ENCODE results near the gene JAZF1.

JAZF1 gene

GRCh38 chr7:27910326-27910725 is 270.3 kb downstream of the JAZF1 start:
- TF ChIP-seq CTCF (conservative IDR thresholded peaks at IDR 0.05; ENCODE audit: low read depth, low read length): no peak
- no peak overlapping the region for H3K4me3 ChIP-seq (ENCODE audit: low read depth, low read length)
- no peak for DNase-seq (ENCODE audit: low read depth)

GRCh38 chr7:27908534-27909165 is 271.9 kb downstream of the JAZF1 start:
- no peak for DNase-seq (ENCODE audit: low read depth)
- no peak for TF ChIP-seq CTCF (conservative IDR thresholded peaks at IDR 0.05; ENCODE audit: low read depth, low read length)
- no peak overlapping the region for H3K4me3 ChIP-seq (ENCODE audit: low read depth, low read length)

- H3K4me3 ChIP-seq (ENCODE audit: low read depth, low read length): no peak overlapping the region
- TF ChIP-seq CTCF (conservative IDR thresholded peaks at IDR 0.05; ENCODE audit: low read depth, low read length): no peak
- no peak for DNase-seq (ENCODE audit: low read depth)
Observed at GRCh38 chr7:27906385-27907091, 274.1 kb downstream of the JAZF1 start.

- DNase-seq (ENCODE audit: low read depth): no peak
- H3K4me3 ChIP-seq (ENCODE audit: low read depth, low read length): no peak overlapping the region
- TF ChIP-seq CTCF (conservative IDR thresholded peaks at IDR 0.05; ENCODE audit: low read depth, low read length): no peak
Observed at GRCh38 chr7:27905951-27906350, 274.6 kb downstream of the JAZF1 start.

DNA sequence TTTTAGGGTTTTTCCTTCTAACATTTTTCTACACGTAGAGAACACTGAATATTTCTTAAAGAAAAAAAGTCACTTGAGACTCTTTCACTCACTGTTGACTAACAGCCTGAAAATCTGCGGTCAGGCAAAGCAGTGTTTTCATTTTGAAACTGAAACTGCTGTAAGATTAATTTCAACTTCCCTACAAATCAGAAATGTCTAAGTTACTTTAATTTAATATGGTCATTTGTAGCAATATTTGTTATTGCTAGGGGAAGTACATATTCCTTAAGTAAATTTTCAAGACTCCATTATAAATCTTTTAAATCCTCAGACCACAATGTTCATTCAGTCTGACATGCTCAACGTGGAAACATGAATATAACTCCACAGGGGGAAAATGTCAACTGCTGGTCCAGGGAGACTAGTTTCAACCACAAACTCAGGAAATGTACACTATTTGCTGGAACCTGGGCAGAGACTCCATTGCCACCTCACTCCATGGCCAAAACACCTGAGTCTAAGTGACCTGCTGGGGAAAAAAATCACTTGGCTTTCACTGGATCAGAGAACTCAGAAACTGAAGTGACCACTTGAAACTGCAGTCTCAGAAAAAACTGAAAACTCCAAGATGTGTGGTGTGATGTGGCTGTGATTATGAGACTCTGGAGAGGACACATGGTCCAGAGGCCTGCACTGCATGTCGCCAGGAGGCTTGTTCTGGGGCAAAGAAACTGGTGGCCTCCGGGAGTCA is 279.4 kb downstream of the JAZF1 start:
- TF ChIP-seq CTCF (conservative IDR thresholded peaks at IDR 0.05; ENCODE audit: low read depth, low read length): no peak
- DNase-seq (ENCODE audit: low read depth): peak; percentile 84
- H3K4me3 ChIP-seq (ENCODE audit: low read depth, low read length): peak overlapping the region; percentile 31

GRCh38 chr7:27900006-27900405 is 280.6 kb downstream of the JAZF1 start:
- no peak for TF ChIP-seq CTCF (conservative IDR thresholded peaks at IDR 0.05; ENCODE audit: low read depth, low read length)
- no peak for DNase-seq (ENCODE audit: low read depth)

More at GRCh38 chr7:27900006-27900405, 280.6 kb downstream of the JAZF1 start:
- no peak overlapping the region for H3K4me3 ChIP-seq (ENCODE audit: low read depth, low read length)

Data from choroid plexus epithelial cell (primary cell).